RCC 7860 (cell line): Measurements from ENCODE around the gene GIMAP8.
"Not testable (repeated sequence)": the region's sequence is repeated elsewhere in the genome, so short reads cannot be mapped to it uniquely, and the experiment has no call there.

Experiments
- DNase-seq: peaks from one replicate; pipeline ENCODE4 v3.0.0-alpha.2; 2015; ENCODE audit warnings: low spot score
- FAIRE-seq: peaks from 2 replicates; lab custom pipeline; 2012; peaks lifted over from hg19 to GRCh38; lab: Jason Lieb, UNC

The GIMAP8 gene

DNA sequence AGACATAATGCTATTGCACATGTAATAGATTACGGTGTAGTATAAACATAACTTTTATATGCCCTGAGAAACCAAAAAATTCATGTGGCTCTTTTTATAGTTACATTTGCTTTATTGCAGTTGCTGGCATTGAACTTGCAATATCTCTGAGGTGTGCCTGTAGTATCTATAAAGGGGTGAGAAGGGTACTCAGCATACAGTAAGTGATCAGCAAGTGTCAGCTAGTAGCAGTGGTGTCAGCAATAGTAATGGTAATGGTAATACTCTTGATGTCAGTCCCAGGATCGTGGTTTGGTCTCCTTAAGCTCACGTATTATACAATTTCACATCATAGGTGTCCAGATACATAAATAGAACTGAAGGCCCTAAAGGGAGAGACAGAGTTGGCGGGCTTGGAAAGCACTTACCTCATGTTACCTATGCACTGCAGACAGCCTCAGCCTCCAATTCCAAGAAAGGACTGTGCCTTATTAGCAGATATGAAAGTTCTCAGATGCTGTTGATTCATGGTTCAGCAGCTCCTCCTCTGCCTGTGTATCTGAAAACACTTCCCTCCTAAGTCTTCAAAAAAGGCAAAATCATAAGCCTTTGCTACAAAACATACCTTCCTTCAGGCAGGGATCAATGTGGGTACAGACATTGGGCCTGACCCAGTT lies 57.6 kb downstream of the GIMAP8 start:
- no peak for FAIRE-seq

DNA sequence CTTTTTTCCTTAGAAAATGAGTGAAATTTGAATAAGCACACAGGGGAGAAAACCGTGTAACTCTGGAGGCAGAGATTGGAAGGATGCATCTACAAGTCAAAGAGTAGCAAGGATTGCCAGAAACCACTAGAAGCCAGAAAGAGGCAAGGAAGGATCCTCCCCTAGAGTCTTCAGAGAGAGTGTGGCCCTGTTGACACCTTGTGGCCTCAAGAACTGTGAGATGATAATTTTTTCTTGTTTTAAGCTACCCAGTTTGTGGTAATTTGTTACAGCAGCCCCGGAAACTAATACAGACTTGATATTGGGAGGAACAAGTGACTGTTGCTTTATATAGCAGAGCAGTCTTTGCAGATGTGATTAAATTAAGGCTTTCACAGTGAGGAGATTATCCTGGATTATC lies 60.6 kb downstream of the GIMAP8 start:
- no peak for DNase-seq
- FAIRE-seq = no peak

More for the DNA sequence above, 57.6 kb downstream of the GIMAP8 start:
- no peak for DNase-seq

DNA sequence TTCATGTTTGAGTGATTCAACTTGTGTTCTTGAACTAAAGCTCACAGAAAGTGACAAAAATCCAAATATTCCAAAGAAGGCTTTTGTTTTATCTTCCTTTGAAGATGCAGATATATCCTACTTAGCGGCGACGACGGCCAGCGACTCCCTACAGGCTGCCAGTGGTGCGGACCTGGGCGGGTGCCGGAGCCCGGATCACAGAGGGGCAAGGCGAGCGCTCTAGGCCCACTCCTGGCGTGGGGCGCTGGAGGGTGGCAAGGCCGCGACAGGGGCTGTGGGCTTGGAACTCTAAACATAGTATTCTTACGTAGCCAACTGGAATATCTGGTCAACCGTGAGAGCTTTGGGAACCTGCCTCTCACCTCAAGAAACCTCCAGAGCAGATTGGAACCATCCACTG lies 63.3 kb downstream of the GIMAP8 start:
- DNase-seq = no peak
- FAIRE-seq = no peak

DNA sequence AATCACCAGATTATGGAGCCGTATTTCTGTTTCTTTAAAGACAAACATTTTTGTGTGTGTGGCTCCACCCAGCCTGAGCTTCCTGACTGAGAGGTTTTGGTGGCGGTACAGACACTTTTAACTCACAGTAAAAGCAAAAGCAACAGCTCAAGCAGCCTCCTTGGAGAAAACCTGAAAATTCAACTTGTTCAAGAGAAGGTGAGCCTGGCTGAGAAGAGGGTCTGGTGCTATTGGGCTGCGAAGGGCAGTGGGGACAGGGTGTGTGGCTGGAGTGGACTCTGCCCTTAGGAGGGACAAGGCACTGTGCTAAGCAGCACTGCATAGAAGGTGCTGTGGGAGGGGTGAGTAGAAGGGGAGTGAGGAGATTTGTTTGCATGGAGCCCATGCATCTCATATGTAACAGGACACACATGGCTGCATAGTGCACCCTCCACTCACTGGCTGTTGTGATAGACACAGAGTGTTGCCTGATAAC lies 64.4 kb downstream of the GIMAP8 start, which contains the start of gene GIMAP7:
TSS of gene GIMAP7 (plus strand) at position 125 of the 475 bp plus-strand sequence. CDS start 5,103 bp downstream, outside the sequence.
- FAIRE-seq (no peak), DNase-seq (no peak)

DNA sequence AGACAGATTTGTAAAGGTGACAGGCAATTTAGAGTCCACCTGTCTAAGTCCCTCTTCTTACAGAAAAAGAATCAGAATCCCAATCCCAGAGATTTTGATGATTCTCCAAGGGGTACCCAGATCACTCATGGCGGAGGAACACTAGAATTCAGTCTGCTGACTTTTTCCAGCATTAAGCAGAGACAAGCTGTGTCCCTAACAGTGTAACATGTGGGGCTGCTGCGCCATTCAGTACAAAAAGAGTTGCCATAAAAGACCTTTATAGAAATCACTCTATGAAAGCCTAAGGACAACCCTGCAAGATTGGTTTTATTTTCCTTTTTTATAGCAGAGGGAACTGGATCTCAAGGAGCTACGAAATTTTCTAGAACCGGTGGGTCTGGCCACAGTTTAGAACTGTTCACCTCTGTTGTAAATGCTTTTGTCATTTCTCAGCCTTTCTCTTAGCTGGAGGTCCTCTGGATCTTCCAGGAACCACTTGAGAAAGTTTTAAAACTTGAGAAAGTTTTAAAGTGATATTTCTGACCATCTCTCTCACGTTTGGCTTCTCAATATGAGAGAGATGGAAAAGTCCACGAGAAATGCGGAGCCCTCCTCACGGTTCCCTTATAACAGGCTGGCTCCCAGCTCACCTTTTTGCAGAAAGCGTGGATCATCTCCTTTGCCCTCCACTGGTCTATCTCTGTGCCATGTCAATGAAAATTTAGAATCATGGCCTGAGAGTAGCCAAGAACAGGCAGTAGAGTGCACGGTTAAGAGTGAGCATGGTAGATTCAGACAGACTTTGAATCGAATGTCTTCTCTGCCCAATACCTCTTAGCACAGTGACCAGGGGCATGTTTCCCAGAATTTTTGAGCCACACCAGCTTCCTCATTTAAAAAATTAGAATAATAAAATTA lies 65.1 kb downstream of the GIMAP8 start:
- FAIRE-seq = no peak
- DNase-seq = no peak

DNA sequence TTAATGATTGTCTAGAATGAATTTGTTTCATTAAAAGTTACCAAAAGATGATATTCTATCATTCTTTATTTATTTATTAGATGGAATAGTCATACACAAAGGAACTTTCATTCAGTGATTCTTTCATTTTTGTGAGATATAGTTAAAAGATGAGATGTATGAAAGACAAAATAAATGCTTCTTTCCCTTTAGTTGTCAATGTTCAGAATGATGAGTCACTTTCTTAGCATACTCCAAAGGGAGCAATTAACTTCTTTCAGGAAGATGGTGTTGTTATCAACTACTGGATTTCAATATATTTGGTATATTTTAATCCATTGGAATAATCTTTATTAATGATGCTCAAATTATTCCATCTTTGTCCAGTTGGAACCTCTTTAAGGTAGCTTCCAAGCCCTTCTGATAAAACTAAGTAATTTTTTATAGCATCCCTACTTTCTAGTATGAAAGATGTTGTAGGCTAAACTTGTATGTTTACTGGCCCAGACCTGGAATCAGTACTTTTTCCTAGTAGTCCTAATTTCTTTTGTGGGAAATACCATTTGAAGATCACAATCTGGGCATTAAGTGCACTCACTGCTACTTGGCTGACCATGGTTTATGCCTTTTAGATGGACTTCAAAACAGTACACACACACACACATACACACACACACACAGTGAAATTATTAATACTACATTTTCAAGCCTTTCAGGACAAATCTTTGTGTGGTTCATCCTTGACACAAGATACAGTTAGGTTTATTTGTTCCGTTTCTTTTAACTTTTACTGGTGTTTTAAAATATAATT lies 66.7 kb downstream of the GIMAP8 start:
- no peak for DNase-seq
- no peak for FAIRE-seq

DNA sequence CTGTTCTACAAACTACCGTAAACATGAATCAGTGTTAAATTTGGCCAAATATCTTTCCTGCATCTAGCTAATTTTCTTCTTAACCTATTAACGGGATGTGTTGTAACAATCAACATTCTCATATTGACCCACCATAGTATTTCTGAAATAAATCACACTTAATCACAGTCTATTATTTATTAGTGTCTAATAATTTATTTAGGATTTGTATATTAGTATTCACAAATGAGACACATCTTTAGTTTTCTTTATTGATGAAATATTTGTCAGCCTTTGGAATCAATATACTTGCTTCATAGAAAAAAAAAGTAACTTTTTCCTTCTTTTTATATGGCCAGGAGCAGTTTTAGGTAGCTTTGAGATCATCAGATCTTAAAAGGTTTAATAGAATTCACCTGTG lies 68.9 kb downstream of the GIMAP8 start:
- DNase-seq (no peak), FAIRE-seq (no peak)

DNA sequence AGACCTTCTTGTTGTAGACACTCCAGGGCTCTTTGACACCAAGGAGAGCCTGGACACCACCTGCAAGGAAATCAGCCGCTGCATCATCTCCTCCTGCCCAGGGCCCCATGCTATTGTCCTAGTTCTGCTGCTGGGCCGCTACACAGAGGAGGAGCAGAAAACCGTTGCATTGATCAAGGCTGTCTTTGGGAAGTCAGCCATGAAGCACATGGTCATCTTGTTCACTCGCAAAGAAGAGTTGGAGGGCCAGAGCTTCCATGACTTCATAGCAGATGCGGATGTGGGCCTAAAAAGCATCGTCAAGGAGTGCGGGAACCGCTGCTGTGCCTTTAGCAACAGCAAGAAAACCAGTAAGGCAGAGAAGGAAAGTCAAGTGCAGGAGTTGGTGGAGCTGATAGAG lies 69.7 kb downstream of the GIMAP8 start:
- FAIRE-seq (no peak), DNase-seq (no peak)

DNA sequence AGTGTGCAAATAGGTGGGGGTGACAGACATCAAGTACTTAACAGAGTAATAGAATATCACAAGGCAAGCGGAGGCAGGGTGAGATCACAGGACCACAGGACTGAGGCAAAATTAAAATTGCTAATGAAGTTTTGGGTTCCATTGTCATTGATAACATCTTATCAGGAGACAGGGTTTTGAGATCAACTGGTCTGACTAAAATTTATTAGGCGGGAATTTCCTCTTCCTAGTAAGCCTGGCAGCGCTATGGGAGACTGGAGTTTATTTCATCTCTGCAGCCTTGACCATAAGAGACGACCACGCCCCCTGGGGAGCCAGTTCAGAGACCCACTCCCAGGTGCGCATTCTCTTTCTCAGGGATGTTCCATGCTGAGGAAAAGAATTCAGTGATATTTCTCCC lies 72.5 kb downstream of the GIMAP8 start:
- DNase-seq, FAIRE-seq: not testable (repeated sequence)

DNA sequence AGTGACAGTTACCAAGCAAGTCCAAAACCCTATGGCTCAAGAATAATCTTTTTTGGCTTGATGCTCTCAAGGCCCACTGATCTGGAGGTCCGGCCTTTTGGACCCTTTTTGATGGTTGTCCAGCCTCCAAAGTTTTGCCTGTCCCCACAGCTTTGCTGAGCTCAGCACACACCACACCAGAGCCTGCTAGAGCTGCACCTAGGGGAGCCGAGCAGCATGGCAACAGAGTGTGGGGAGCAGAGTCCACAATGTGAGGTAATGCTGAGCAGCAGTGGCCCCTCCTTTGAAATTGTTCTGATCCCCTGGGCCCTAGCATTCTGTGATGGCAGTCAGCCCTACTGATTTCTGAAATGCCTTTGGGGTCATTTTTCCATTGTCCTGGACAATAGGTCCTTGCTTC lies 73.6 kb downstream of the GIMAP8 start:
- FAIRE-seq = no peak

More for the DNA sequence above, 73.6 kb downstream of the GIMAP8 start:
- no peak for DNase-seq
